Measurements from ENCODE around the gene MPC1.
A peak's percentile ranks its signal among the peaks of the same experiment; 100 is the strongest.
"Not testable (repeated sequence)": the region's sequence is repeated elsewhere in the genome, so short reads cannot be mapped to it uniquely, and the experiment has no call there.

Gene MPC1

DNA sequence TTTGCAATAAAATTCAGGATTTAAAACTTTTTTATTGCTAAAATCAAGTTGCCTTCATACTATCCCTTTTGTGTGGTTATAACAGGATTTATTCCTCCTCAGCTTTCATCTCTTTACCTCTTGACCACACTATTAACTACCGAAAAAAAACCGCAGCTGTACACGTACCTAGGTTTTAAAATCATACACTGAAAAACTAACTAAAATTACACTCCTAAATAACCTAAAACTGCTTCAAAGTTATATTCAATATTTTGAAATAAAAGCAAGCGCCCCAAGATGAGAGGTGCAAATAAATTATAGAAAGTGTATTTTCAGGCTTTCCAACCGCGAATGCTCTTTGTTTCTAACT, 1.4 kb downstream of the MPC1 start:
- DNase-seq (ENCODE audit: low spot score): no peak

DNA sequence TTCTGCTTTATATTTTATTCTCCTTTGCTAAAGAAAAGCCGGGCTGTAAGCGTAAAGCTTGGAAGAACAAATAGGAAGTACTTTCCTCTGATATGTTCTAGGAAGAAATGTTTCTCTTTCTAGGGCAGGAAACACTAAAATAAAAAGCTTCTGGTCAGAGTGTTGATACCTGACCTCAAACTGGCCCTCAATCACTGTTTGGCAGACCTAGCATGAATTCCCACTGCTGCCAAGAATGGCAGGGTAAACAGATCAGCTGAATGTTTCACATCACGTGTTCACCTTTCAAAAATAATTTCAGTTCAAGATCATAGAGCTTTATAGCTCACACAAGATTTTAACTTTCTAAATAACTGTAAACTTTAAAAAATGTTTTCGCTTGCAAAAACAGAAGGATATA, 2.9 kb downstream of the MPC1 start:
- no peak for DNase-seq (ENCODE audit: low spot score)

DNA sequence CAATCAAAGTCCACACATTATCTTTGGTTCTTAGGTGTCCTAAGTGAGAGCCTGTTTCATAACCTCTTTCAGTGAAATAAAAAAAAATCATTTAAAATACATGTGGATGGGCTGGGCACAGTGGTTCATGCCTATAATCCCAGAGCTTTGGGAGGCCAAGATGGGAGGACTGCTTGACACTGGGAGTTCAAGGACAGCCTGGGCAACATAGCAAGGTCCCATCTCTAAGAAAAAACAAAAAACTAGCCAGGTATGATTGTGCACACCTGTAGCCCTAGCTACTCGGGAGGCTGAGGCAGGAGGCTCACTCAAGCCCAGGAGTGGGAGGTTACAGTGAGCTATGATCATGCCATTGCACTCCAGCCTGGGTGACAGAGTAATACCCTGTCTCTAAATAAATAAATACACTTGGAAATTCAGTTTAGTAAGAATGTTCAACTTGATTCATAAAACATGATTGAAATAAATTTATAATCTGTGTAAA, 3.6 kb downstream of the MPC1 start:
- DNase-seq (ENCODE audit: low spot score): no peak

DNA sequence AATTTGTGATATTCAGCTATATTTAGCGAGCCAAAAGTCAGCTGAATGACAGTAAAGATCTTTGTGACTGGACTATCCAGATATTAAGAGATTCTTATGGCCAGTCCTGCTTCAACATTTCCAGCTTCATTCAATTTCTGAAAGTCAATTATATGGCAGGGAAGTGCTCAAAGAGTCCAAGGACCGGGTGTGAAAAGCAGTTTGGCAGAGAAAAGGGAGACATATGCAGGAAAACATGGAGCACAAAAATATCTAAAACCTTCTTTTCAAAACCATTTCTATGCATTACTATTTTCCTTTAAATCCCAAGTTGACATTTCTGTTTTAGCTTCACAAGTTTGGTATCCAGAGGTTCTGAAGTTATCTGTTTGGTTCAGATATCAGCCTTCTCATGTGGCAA, 5.0 kb downstream of the MPC1 start:
- DNase-seq (ENCODE audit: low spot score): no peak

DNA sequence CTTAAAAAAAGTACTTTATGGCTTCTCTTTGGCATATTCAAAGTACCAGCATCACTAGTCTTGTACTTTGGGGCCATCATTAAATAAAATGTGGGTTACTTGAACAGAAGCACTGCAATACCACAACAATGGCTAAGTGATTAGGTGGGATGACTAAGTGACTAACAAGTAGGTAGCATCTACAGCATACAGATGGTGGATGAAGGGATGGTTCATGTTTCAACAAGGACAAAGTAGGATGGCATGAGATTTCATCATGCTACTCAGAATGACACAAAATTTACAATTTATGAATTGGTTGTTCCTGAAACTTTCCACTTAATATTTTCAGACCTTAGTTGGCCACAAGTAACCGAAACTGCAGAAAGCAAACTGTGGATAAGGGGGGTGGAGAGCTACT, 7.7 kb downstream of the MPC1 start:
- DNase-seq (ENCODE audit: low spot score): no peak

DNA sequence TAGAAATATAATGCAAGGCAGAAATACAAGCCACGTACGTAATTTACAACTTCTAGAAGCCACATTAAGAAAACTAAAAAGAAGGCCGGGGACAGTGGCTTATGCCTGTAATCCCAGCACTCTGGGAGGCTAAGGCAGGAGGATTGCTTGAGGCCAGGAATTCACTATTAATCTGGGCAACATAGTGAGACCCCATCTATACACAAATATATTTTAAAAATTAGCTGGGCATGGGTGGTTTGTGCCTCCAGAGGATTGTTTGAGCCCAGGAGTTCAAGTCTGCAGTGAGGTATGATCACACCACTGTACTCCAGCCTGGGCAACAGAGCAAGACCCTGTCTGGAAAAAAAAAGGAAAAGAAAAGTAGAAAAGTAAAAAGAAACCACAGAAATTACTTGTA, 12.3 kb downstream of the MPC1 start:
- no peak for DNase-seq (ENCODE audit: low spot score)

DNA sequence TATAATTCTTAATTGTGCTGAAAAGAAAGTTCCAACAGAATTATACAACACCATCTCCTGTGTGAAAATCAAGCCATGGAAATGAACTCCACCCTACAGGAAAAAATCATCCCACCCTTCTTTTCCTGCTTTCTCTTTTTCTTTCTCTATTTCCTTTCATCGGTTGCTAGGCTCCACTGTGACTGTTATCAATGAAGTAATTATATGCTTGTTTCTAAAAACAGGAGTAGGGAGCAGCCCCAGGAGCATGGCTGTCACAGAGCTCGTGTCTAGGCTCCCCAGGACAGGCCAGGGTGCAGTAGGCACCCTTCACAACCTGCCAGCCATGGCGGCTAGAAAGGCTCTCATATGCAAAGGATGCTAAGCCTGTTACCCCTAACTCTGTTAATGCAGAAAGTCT, 13.0 kb downstream of the MPC1 start:
- no peak for DNase-seq (ENCODE audit: low spot score)

DNA sequence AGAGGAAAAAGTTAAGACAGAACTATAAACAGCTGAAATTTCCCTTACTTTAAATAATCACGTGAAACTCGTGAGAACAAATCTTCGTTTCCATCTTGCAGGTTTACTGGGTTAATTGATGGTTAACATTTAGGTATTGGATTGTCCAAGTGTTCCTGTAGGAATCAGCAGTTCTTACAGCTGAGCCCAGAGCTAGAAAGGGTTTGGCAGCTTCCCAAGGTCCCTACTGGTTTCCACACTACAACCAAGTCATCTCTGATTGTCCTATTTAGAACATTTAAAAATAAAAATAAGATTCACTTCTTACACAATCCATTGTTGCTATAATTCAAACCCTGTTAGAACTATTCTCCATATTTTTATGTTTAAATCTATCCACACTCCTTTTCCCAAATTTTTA, 15.8 kb downstream of the MPC1 start:
- no peak for DNase-seq (ENCODE audit: low spot score)

DNA sequence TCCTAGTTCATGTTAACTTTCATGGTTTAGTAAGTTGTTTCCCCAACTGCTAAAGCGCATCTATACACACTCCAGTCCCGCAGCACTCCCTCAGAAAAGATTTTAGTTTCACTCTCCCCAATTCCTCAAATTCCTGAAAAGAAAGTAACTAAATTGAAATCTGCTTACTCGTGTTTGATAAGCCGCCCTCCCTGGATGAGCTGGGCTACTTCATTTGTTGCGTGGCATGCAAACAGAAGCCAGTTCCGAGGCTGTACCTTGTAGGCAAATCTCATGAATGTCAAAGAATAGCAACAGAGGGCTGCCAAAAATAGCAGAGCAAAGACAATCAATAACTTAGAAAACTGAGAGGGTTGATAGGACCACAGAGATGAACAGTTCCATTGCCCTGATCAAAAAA, 16.9 kb downstream of the MPC1 start:
- DNase-seq (ENCODE audit: low spot score): no peak

DNA sequence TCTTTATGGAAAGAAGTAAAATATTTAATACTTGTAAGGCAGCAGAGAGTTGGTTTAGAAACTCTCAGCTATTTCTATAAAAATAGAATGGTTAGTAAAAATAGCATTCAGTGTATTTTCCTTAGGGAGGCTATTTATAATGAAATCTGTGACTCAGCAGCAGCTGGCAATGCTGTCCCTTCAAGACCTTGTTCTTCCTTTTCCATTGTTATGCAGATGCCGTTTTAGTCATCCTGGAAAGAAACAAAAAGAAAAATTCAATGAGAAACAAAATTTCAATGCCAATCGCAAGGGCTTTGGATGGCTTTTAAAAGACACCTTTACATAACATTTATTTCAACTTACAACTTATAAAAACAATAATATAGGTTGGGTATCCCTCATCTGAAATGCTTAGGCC, 17.5 kb downstream of the MPC1 start:
- DNase-seq (ENCODE audit: low spot score): peak; percentile 82

DNA sequence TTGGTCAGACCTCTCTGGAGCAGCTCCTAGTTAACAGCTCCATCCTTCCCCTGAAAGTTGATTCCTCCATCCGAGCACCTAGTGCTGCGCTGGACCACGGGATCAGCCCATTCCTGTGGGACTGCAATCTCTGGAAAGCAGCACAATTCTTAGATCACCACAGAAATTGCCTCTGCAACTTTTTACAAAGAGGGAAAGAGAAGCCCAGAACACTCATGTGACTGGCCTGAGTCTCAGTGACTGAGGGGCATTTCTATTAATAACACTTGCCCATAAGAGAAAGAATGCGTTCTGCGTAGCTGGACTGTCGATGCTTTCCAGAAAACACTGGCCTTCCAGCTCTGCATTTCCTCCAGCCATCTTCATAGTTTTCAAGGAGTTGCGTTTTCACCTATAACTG, 18.3 kb downstream of the MPC1 start:
- DNase-seq (ENCODE audit: low spot score): peak; percentile 60

DNA sequence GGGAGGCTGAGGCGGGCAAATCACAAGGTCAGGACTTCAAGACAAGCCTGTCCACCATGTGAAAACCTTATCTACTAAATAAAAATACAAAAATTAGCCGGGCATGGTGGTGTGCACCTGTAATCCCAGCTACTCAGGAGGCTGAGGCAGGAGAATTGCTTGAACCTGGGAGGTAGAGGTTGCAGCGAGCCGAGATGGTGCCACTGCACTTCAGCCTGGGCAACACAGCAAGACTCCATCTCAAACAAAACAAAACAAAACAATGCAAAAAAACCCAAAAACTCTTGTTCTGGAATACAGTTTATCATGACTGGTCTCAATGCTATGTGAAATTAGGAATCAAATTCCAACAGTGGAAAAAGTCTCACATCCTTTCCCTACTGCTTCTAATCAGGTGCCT, 20.3 kb downstream of the MPC1 start:
- DNase-seq (ENCODE audit: low spot score): not testable (repeated sequence)

DNA sequence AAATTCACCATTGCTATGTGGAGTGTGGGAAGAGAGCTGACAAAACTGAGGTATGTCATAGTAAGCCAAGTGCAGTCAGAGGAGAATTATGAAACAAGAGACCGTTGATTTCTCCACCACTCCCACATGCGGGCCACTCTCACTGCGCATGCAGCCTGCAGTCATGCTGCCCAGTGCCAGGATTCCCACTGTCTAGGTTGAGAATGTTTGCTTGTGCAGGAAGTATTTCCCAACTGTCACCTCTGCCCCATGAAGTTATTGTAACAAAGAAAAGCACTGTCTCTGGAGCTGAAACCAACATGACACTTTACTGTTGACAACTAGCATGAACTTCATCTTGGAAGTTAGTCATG, 21.7 kb downstream of the MPC1 start:
- DNase-seq (ENCODE audit: low spot score): peak; percentile 11

DNA sequence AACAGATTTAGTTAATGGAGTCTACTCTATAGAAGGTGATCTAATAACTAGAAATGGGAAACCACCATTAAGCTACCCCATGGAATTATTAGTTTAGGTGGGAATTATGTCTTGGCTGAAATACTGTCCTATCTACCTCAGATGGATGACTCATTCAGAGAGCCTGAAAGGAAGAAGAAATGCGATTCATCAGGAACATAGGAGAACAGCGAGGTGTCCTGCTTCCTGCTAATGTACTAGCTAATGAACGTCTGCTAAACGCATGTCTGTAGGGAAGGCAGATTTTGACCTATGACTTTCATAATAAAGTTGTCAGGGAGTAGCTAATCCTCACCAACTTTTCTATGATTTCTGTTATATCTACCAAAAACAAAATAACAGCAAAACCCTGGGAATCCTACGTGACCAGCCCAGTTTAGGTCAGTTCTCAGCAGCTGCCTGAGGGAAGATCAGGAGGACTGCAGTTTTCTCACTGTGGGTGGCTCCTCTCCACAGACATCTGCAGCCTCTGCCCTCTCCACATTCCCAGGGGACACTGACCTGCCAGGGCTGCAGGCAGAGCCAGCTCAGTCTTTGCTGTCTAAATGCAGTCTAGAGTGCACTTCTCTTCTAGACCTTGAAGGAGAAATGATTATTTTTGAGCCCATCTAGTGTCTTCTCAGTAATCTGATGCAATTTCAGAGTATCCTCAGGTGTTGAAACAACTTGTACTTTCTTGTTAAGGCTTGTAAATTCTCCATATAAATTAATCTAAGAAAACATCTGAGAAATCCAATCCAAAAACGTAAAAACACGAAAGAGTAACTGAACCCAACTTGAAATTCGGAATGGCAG, 22.3 kb downstream of the MPC1 start:
- peak; percentile 6 for DNase-seq (ENCODE audit: low spot score)

DNA sequence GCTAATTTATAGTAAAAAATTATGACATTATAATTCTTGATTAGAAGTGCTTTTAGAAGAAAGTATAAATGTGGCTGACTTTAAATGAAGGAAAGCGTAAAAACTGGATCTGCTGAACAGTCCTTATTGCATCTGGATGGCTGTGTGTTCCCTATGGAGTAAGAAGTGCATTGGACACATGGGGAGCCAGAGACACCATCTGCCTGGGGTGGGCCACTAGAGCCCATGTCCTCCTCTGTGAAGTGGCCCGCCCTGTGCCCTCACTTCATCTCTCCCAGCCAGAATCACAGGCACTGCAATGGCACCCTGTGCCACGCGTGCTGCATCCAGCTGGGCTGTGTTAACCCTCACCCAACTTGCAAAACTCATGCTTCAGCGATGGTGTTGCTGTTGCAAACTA, 27.2 kb downstream of the MPC1 start:
- no peak for DNase-seq (ENCODE audit: low spot score)

DNA sequence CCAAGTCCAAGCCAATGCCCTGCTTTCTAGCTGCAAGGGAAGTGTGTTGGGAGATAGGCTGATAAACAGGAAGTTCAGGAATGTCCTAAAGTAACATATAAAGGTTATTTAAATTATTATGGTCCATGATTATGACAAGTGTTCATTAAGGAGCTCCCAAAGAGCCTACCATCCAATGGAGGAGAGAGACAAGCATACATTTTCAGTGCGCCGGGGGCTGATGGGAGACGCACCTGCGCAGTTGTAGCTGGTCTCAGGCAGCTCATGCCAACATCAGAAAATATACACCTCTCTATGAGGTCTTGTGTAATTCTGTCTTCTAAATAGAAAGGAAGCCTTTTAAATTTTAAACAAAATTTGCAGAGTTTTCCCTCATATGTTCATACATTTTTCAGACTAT, 27.8 kb downstream of the MPC1 start:
- no peak for DNase-seq (ENCODE audit: low spot score)

DNA sequence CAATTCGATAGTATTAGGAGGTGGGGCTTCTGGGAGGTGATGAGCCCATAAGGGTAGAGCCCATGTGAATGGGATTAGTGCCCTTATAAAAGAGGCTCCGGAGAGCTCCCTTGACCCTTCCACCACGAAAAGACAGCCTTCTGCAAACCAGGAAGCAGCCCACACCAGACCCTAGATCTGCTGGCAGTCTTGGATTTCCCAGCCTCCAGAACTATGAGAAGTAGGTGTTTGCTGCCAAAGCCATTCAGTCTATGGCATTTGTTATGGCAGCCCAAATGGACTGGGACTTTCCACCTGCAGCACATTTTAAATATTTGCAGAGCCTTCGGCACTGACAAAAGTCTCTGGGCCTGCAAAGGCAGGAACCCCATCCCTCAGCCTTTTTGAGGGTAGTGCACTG, 28.6 kb downstream of the MPC1 start:
- DNase-seq (ENCODE audit: low spot score): no peak

DNA sequence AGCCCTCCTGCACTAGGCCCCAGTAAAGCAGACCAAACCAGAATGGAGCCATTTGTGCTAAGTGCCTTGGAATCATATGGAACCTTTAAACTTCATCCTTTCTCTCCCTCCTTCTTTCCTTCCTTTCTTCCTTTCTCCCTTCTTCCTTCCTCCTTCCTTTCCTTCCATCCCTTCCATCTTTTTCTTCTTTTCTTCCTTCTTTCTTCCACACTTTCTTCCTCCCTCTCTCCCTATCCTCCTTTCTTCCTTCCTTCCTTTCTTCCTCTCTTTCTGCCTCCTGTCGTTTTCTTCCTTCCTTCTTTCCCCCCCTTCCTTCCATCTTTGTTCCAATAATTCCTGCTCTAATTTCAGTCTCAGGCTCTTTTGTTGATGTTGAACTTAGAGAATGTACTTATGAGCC, 29.2 kb downstream of the MPC1 start:
- no peak for DNase-seq (ENCODE audit: low spot score)

DNA sequence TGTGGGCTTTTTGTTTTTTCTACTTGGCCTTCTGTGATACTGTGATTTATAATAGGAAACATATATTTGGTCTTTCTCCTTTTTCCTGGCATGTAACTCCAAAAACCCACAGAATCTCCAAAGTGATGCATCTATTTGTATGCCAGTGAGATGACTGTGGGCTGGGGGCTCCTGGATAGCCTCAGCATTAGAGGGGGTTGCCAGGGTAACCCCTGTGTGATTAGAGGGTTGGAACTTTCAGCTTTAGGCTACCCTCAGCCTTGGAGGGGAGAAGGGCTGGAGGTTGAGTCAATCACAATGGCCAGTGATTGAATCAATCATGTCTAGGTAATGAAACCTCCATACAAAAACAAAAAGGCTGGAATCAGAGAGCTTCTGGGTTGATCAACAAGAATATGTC, 29.8 kb downstream of the MPC1 start:
- DNase-seq (ENCODE audit: low spot score): no peak

DNA sequence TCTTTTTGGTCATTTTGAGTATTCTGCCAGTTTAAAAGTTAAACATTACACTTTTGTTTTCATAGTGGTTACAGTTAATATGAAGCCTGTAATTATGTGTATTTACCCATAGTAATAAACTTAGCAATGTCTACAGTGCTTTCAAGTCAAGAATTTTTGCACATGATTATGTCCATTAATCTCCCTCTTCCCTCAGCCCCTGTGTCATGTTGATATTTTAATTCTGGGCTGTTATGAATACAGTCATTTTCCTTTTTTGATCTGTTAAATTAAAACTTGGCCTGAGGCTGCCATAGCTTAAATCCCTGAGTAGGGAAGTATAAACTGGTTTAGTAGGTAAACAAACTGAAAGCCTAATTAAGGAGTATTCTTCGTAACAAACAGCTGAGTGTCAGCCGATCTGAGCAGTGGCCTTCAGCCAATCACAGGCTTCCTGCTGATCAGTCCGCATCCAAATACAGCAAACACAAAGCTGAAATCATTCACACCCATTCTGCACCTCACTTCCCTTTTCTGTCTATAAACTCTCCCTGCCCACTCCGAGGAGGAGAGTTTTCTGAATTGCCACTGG, 30.9 kb downstream of the MPC1 start:
- DNase-seq (ENCODE audit: low spot score): peak; percentile 79

DNA sequence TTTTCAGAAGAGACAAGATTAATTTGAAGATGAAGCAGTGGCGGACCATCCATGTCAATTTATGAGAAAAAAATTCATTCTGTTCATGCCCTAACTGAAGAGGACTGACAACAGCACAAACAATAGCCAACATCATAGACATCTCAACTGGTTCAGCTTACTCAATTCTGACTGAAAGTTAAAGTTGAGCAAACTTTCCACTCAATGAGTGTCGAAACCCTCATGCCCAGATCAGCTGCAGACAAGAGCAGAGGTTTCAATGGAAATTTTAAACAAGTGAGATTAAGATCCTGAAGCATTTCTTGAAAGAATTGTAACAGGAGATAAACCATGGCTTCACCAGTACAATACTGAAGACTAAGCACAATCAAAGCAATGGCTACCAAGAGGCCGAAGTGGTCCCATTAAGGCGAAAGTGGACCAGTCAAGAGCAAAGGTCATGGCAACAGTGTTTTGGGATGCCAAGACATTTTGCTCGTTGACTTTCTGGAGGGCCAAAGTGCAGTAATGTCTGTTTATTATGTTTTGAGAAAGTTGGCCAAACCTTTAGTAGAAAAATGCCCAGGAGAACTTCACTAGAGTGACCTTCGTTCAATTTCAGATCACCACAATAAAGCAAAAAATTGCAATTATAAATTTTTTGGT, 34.3 kb downstream of the MPC1 start:
- no peak for DNase-seq (ENCODE audit: low spot score)

DNA sequence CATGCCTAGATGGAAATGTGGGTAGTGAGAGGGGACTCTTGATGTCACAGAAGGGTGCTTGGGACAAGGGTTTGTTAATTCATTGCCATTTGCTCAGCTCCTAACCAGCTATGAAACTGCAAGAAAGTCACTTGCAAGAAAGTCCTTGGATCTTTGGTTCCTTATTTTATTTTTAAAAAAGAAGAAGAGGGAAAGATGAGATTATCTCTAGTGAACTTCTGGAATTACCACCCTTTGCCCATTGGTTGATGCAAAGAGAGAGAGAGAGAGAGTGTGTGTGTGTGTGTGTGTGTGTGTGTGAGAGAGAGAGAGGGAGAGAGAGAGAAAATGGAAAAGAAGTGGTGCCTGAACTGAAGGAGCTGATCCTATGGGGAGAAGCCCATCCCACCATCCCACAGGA, 35.8 kb downstream of the MPC1 start:
- DNase-seq (ENCODE audit: low spot score): no peak

DNA sequence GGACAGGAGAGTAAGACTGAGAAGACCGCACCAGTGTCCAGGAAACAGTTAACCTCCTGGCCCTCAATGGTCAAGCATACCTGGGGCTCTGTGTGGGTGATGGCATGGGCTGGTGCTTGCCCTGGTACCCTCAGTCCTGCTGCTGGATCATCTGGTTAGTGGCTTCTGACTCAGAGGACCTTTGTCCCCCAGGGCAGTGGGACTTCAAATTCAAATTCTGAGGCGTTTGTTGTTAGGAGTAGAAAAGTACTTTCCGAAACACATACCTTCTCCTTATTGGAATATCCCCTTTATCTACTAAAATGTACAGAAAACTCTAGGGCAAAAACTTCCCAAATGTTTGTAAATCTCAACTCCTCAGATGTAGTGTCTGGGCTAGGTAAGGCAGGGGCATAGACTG, 36.3 kb downstream of the MPC1 start:
- no peak for DNase-seq (ENCODE audit: low spot score)

DNA sequence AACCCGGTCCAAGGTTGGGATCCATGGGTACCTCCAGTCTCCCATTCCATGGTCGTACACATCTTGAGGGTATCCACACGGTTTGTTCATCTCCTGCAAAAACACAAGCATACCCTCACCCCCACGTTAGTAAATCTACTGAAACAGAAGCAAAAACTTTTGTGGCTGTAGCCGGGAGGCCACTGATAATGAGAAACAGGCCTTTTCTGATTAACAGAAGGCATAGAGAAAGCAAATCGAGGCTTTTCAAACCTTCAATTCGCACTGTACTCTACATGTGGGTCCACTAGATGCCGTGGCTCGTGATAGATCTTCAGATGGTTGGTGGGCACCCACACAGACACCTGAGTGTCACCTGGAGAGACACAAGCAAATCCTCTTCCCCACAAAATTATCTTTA, 37.1 kb downstream of the MPC1 start:
- not testable (repeated sequence) for DNase-seq (ENCODE audit: low spot score)

Data from pons (tissue), 1 donor.